K562 (cell line): ENCODE results near the gene ROM1. TPM values are rescaled to one million over a fixed set of nuclear protein-coding genes. Genes with fewer than 3 reads are reported as not detected.

Experiments used
- ARNT ChIP-seq, 2 experiments: fragments of 450-650 bp; IDR thresholded peaks; 2 replicates each; pipeline ENCODE4 v1.6.1; 2016; ENCODE audit warnings: mild to moderate bottlenecking in 1 of 2
- BACH1 ChIP-seq: fragments of 200-800 bp; sonication (Bioruptor generic); IDR thresholded peaks from 2 replicates; pipeline ENCODE4 v1.6.1; 2016; ENCODE audit warnings: missing genetic modification characterization, missing compliant biosample characterization
- ELF2 ChIP-seq: fragments of 250-450 bp; sonication (Bioruptor Pico); IDR thresholded peaks from 2 replicates; pipeline ENCODE4 v1.5.0; 2021; ENCODE audit warnings: mild to moderate bottlenecking
- EZH2 ChIP-seq: IDR thresholded peaks from 2 replicates; pipeline ENCODE4 v1.6.1; 2012; ENCODE audit warnings: low read depth, mild to moderate bottlenecking, inconsistent platforms, low read length, borderline replicate concordance
- FOXK1 ChIP-seq: sonication (generic); formaldehyde crosslinking; IDR thresholded peaks from 2 replicates; pipeline ENCODE4 v1.8.0; 2022; ENCODE audit warnings: missing genetic modification reagents, mild to moderate bottlenecking, borderline replicate concordance
- JUNB ChIP-seq: fragments of 450-650 bp; formaldehyde crosslinking; conservative IDR thresholded peaks from 2 replicates; pipeline ENCODE4 v1.4.0; 2020; ENCODE audit warnings: mild to moderate bottlenecking
- KLF13 ChIP-seq: fragments of 450-650 bp; IDR thresholded peaks from 2 replicates; pipeline ENCODE4 v1.6.1; 2016; ENCODE audit warnings: missing genetic modification characterization, low read depth, mild to moderate bottlenecking, missing compliant biosample characterization, moderate library complexity, borderline replicate concordance
- MECOM ChIP-seq: fragments of 250-450 bp; sonication (Bioruptor Pico); IDR thresholded peaks from 2 replicates; pipeline ENCODE4 v1.8.0; 2022; ENCODE audit warnings: inconsistent platforms
- MEF2A ChIP-seq: IDR thresholded peaks from 2 replicates; pipeline ENCODE4 v1.6.1; 2011; ENCODE audit warnings: low read depth, mild to moderate bottlenecking, low read length, moderate library complexity; ENCODE audit not compliant: control insufficient read depth
- NCOA4 ChIP-seq: fragments of 450-650 bp; IDR thresholded peaks from 2 replicates; pipeline ENCODE4 v1.6.1; 2018; ENCODE audit warnings: mild to moderate bottlenecking; ENCODE audit not compliant: partially characterized antibody
- PHF21A ChIP-seq: fragments of 450-650 bp; IDR thresholded peaks from 2 replicates; pipeline ENCODE4 v1.6.1; 2017; ENCODE audit warnings: low read depth, borderline replicate concordance
- SP2 ChIP-seq: IDR thresholded peaks from 2 replicates; pipeline ENCODE4 v1.6.1; 2011; ENCODE audit warnings: mild to moderate bottlenecking, low read depth, low read length, moderate library complexity; ENCODE audit not compliant: poor library complexity, severe bottlenecking; ENCODE audit errors: extremely low read depth
- TEAD4 ChIP-seq, 2 experiments: sonication (generic) in 1 of 2; formaldehyde crosslinking in 1 of 2; IDR thresholded peaks; 2 replicates each; pipeline versions ENCODE4 v1.6.1 to v1.8.0; 2012 to 2022; ENCODE audit warnings: borderline replicate concordance in 1 of 2, inconsistent platforms in 1 of 2, low read length in 1 of 2, mild to moderate bottlenecking in 1 of 2, missing genetic modification reagents in 1 of 2
- TRIM24 ChIP-seq, 2 experiments: fragments of 450-650 bp; IDR thresholded peaks; 2 replicates each; pipeline ENCODE4 v1.6.1; 2016
- ZC3H11A ChIP-seq: IDR thresholded peaks from 2 replicates; pipeline ENCODE4 v1.6.1; 2012; ENCODE audit warnings: low read depth, low read length, improper control_type of control experiment
- ZFPM2 ChIP-seq: fragments of 250-450 bp; sonication (Bioruptor Pico); IDR thresholded peaks from 2 replicates; pipeline ENCODE4 v1.5.1; 2022; ENCODE audit warnings: mild to moderate bottlenecking
- ZNF449 ChIP-seq: fragments of 250-450 bp; sonication (Bioruptor Pico); IDR thresholded peaks from 2 replicates; pipeline ENCODE4 v1.8.0; 2022; ENCODE audit warnings: moderate library complexity, mild to moderate bottlenecking, inconsistent platforms
- polyA plus RNA-seq, 8 experiments: library from polyadenylated mRNA; depleted of rRNA in 4 of 8; stranded (reverse) in 5 of 8; unstranded in 3 of 8; fragments of >200 nt; fragmentation: Nextera tagmentation in 2 of 8; fragmentation: Illumina TruSeq in 1 of 8; extraction: Ambion mirVana in 2 of 8; extraction: Trizol in 1 of 8; gene quantifications; 2 replicates each; pipeline versions ENCODE4 v1.2.1 to v1.2.3, GENCODE V29; 2011 to 2014; ENCODE audit warnings: inconsistent platforms in 1 of 8, missing spikeins in 1 of 8
- total RNA-seq, 7 experiments: library from RNA; depleted of rRNA in 6 of 7; stranded (reverse); fragments of >200 nt in 6 of 7; fragmentation: Illumina TruSeq in 2 of 7; extraction: Trizol in 2 of 7; gene quantifications; 2 replicates each; pipeline versions ENCODE4 v1.2.1 to v1.2.3, GENCODE V29; 2011 to 2021; ENCODE audit warnings: low replicate concordance in 1 of 7
- TF ChIP-seq, protein P1 (sequence below): IDR thresholded peaks from 3 replicates; pipeline ENCODE4 v1.6.1; 2011; ENCODE audit warnings: borderline replicate concordance, mild to moderate bottlenecking; ENCODE audit not compliant: insufficient read length, insufficient read depth
- TF ChIP-seq, protein P2 (sequence below): sonication (generic); formaldehyde crosslinking; IDR thresholded peaks from 2 replicates; pipeline ENCODE4 v1.8.0; 2022; ENCODE audit warnings: missing genetic modification reagents, mild to moderate bottlenecking, borderline replicate concordance
- TF ChIP-seq, protein P3 (sequence below): fragments of 250-450 bp; sonication (Bioruptor Pico); IDR thresholded peaks from 2 replicates; pipeline ENCODE4 v1.5.0; 2021; ENCODE audit warnings: mild to moderate bottlenecking, borderline replicate concordance

The ROM1 gene
- total and polyA plus RNA-seq, 9 of the 15 experiments (the other 6 are each of a cell fraction or from before 2014, with no cell fraction given) = 0.75 to 4.0 (median 2.6) TPM

DNA sequence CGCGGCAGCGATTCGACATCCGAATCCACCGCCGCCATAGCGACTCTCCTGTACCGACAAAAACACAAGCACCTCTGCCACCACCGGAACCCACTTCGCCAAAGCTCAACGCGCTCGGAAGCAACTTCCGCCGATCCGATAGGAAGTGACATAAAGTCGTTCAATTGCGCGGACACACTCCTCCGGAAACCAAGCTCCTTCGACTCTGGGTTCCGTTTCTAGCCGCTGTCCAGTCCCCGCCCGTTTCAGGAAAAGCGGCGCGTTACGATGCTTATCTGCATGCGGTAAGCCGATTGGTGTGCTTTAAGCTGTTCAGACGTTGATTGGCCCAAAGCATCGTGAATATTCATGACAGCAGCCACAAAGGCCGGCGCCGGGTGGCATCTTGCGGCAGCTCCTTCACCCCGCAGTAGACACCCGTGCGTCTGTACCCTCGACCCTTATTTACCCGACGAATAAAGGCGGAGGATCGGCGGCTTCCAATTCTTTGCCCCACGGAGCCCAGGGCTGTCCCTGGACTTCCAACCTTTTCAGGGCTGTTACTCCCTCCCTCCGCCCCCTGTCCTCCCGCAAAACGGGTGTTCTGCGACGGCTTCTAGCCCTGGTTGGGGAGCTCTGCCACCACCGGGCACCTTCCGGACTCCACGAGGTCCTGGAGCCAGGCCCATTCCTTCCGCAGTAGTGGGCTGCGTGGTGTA lies 21.5 kb upstream of the ROM1 start, which contains the start of gene TUT1 (continued):
- TF ChIP-seq FOXK1 (CRISPR knock-in tag) (peak; percentile 77; the same call in 1 of the 2 replicates), KLF13 (tag) (peak; percentile 85; the same call in 1 of the 2 replicates), PHF21A (peak; percentile 85; the same call in 1 of the 2 replicates), ELF2 (CRISPR knock-in tag) (peak; percentile 84; the same call in 1 of the 2 replicates), MECOM (CRISPR knock-in tag) (no peak), NCOA4 (no peak), SP2 (no peak), JUNB (CRISPR knock-in tag) (no peak), ARNT (IDR thresholded peaks at IDR 0.05) (peak in 1 of 2 experiments; percentile 60; a peak in 1 of 4 replicates), TRIM24 (IDR thresholded peaks at IDR 0.05) (peak in 1 of 2 experiments; percentile 100; a peak in 2 of 4 replicates), EZH2 (no peak), TEAD4 (IDR thresholded peaks at IDR 0.05; ENCODE audit: low read length) (peak; percentile 70), TEAD4 (CRISPR knock-in tag; IDR thresholded peaks at IDR 0.05; ENCODE audit: borderline replicate concordance) (no peak), BACH1 (no peak; the same call in 1 of the 2 replicates), ZC3H11A (peak; percentile 93; the same call in 1 of the 2 replicates), MEF2A (no peak), ZNF449 (CRISPR knock-in tag) (no peak), ZFPM2 (no peak)
- TF ChIP-seq, protein P1, sequence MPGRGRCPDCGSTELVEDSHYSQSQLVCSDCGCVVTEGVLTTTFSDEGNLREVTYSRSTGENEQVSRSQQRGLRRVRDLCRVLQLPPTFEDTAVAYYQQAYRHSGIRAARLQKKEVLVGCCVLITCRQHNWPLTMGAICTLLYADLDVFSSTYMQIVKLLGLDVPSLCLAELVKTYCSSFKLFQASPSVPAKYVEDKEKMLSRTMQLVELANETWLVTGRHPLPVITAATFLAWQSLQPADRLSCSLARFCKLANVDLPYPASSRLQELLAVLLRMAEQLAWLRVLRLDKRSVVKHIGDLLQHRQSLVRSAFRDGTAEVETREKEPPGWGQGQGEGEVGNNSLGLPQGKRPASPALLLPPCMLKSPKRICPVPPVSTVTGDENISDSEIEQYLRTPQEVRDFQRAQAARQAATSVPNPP = no peak
- TF ChIP-seq, protein P2, sequence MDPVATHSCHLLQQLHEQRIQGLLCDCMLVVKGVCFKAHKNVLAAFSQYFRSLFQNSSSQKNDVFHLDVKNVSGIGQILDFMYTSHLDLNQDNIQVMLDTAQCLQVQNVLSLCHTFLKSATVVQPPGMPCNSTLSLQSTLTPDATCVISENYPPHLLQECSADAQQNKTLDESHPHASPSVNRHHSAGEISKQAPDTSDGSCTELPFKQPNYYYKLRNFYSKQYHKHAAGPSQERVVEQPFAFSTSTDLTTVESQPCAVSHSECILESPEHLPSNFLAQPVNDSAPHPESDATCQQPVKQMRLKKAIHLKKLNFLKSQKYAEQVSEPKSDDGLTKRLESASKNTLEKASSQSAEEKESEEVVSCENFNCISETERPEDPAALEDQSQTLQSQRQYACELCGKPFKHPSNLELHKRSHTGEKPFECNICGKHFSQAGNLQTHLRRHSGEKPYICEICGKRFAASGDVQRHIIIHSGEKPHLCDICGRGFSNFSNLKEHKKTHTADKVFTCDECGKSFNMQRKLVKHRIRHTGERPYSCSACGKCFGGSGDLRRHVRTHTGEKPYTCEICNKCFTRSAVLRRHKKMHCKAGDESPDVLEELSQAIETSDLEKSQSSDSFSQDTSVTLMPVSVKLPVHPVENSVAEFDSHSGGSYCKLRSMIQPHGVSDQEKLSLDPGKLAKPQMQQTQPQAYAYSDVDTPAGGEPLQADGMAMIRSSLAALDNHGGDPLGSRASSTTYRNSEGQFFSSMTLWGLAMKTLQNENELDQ (CRISPR knock-in tag) = no peak
- TF ChIP-seq, protein P3, sequence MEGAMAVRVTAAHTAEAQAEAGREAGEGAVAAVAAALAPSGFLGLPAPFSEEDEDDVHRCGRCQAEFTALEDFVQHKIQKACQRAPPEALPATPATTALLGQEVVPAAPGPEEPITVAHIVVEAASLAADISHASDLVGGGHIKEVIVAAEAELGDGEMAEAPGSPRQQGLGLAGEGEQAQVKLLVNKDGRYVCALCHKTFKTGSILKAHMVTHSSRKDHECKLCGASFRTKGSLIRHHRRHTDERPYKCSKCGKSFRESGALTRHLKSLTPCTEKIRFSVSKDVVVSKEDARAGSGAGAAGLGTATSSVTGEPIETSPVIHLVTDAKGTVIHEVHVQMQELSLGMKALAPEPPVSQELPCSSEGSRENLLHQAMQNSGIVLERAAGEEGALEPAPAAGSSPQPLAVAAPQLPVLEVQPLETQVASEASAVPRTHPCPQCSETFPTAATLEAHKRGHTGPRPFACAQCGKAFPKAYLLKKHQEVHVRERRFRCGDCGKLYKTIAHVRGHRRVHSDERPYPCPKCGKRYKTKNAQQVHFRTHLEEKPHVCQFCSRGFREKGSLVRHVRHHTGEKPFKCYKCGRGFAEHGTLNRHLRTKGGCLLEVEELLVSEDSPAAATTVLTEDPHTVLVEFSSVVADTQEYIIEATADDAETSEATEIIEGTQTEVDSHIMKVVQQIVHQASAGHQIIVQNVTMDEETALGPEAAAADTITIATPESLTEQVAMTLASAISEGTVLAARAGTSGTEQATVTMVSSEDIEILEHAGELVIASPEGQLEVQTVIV = no peak; the same call in 1 of the 2 replicates
